GM15510 (cell line): ENCODE measurements around the gene PANK2.

ENCODE experiments used
- POLR2A ChIP-seq: IDR thresholded peaks from 3 replicates; pipeline ENCODE4 v1.6.1; 2011; ENCODE audit warnings: borderline replicate concordance; ENCODE audit not compliant: insufficient read length; ENCODE audit errors: extremely low read depth

The PANK2 gene

DNA sequence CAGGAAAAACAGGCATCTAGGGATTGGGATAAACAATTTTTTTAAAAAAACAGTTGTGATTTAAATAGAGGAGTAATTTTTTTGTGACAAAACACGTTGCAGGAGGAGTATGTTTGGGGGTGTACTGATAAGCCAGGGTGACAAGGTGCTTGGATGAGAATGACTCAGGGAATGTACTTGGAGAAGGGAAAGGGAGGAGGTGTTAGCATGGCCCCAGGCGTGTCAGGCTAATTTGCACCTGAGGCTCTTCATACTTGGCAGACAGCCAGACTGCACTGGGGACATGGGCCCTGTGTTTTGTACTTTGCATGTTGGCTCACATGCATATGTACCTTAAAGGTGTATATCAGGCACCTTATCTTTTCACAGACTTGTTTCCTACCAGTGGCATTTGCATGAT, 22.8 kb downstream of the PANK2 start:
- TF ChIP-seq POLR2A: no peak

- no peak for TF ChIP-seq POLR2A
Observed at GRCh38 chr20:3914446-3914845, 25.3 kb downstream of the PANK2 start.

DNA sequence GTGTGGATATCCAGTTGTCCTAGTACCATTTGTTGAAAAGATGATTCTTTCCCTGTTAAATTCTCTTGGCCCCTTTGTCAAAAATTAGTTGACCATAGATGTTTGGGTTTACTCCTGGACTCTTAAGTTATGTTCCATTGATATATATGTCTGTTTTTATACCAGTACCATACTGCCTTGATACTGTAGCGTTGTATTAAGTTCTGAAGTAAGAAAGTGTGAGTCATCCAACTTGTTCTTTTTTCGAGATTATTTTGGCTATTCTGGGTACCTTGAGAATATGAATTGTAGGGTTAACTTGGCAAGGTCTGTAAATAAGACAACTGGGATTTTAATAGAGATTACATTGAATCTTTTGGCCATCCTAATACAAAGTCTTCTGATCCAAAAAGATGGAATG, 26.5 kb downstream of the PANK2 start:
- TF ChIP-seq POLR2A: no peak

DNA sequence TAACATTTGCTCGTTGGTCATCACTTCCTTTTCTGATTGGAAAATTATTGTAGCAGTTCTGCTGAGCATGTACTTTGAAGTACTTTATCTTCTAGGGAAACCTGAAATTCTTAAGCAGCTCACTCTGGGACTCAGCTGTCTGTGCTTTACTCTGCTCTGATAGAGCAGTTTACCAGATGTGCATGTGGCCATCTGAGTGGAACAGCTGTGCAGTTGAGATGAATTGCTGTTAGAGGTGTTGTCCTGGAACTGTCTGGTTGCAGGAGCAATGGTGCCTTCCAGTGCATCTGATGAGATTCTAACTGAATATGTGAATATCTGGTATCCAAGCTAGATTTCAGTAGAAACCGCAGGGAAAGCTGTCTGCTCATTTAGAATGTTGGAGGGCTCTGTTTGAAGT, 27.2 kb downstream of the PANK2 start:
- no peak for TF ChIP-seq POLR2A

- no peak for TF ChIP-seq POLR2A
Observed at GRCh38 chr20:3919352-3919751, 30.2 kb downstream of the PANK2 start.

- TF ChIP-seq POLR2A: no peak
Observed at GRCh38 chr20:3922223-3922982, 33.2 kb downstream of the PANK2 start.

DNA sequence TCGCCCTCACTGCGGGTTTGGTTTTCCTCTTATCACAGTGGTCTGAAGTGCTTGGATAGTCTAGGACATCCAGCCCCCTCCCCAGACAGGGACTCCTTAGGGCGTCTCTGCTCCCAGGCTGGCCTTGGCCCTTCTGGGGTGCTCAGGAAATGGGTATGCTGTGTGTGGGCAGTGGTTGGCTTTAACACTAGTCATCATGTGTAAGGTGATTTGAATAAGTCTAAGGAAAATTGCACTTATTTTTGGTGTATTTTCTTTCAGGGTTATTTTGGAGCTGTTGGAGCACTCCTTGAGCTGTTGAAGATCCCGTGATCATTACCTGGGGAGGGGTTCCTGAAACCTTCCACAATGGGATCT, 33.8 kb downstream of the PANK2 start:
- no peak for TF ChIP-seq POLR2A

DNA sequence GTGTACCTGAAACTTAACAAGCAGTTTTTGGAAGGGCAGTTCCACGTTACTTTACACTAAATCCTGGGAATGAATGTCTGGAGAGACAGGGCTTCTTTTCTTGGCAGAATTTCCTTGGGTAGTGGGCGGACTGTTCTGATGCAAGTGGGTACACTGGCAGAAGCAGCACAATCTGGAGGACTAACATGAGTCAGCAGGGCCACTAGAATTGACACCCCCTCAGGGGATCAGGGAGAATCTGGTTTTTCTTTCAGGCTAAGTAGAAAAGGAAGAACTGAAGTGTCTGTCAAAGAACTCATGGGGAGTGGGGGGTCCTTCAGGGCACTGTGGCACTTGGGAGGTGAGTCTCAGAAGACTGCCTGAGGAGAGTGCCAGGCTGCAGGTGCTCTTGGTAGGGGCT, 34.6 kb downstream of the PANK2 start:
- TF ChIP-seq POLR2A: no peak

GRCh38 chr20:3924304-3925112, 35.3 kb downstream of the PANK2 start:
- TF ChIP-seq POLR2A: no peak

DNA sequence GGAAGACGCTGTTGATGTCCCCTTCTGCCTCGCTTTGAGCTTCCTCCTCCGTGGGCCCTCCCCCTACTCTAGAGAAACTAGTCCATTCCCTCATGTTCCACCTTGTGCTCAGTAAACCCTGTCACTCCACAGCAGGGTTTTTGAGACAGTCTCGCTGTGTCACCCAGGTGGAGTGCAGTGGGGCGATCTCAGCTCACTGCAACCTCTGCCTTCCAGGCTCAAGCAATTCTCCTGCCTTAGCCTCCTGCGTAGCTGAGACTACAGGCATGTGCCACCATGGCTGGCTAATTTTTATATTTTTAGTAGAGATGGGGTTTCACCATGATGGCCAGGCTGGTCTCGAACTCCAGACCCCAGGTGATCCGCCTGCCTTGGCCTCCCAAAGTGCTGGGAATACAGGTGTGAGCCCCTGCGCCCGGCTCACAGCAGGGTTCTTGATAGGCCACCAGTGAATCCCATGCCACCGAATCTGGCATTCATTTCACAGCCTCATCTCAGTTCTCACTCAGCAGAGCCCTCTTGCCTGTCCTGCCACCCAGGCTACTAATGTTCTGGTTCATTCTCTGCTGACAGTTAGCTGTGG, 36.0 kb downstream of the PANK2 start:
- TF ChIP-seq POLR2A: no peak

GRCh38 chr20:3925899-3926638, 36.9 kb downstream of the PANK2 start:
- TF ChIP-seq POLR2A: no peak

DNA sequence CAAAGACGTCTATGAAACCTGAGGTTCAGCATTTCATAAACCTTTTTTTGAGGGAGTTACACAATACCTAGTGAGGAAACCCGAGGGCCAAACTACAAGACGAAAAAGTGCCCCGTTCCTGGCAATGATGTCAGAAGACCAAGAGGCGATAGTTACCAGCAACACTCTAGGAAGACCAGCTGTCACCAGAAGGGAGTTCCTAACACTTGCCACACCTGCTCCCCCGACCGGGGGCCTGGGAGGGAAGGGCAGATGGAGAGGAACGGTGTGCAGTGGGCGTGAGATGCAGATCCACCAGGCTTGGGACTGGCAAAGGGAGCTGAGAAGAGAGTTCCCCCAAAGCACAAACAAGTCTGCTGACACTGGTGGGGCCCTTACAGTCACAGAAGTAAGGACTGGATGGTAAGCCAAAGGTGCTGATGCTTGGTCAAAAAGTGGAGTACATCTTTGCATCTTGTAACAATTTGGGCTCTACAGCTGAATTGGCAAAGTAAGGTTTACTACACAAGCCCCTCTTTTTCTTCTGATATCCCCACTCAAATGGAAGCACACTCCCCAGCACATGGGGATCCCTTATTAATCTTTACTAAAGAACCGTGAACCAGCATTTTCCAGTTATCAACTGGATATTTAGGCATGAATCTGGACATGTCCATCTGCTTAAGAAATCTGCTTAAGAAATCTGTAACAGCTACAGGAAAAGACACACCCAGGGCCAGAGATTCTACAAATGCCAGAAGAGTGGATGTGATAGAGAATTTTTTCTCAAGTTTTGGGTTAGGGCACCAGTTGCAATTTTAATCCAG, 38.5 kb downstream of the PANK2 start:
- no peak for TF ChIP-seq POLR2A

DNA sequence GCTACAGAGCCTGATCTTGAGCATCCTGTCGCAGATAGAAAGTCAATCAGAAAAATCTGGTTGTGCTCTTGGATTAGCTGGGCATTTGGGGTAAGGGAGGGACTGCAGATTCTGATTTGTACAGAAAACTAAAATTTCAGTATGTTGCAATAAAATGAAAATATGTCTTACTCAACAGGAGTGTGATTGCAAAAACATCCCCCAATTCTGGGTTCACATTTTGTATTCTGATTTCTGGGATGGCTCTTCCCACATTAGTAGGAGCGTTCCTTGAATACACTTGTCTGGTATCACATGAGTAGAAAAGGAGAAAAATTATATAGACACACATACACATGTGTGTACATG, 40.5 kb downstream of the PANK2 start:
- no peak for TF ChIP-seq POLR2A
